Measurements from ENCODE around the gene PTPRG. TPM values are rescaled to one million over a fixed set of nuclear protein-coding genes. Genes with fewer than 3 reads are reported as not detected.

Gene PTPRG
- polyA plus RNA-seq, 1 donor (not counting 4 experiments of a cell fraction or from before 2014, with no cell fraction given), result 12.1 TPM

GRCh38 chr3:62119139-62119538 lies 557.8 kb downstream of the PTPRG start:
- Histone ChIP-seq H3K27me3 (ENCODE audit: control insufficient read depth, extremely low read depth, insufficient read depth, low read length) (no peaks in the 10 kb centered on the region), H4K20me1 (ENCODE audit: control insufficient read depth, extremely low read depth, insufficient read depth, low read length) (no peaks in the 10 kb centered on the region), H3K4me3 (ENCODE audit: control insufficient read depth in 2 of 3, extremely low read depth in 1 of 3, insufficient read depth in 2 of 3, low read depth in 1 of 3, low read length in 3 of 3) (no peak overlapping the region), H3K36me3 (ENCODE audit: control insufficient read depth in 2 of 2, extremely low read depth in 1 of 2, insufficient read depth in 2 of 2, low read length in 2 of 2) (no peaks in the 10 kb centered on the region), H3K4me2 (ENCODE audit: control insufficient read depth, extremely low read depth, insufficient read depth, low read depth, low read length) (no peak overlapping the region), H3K9ac (ENCODE audit: control insufficient read depth, extremely low read depth, insufficient read depth, low read length) (no peak overlapping the region), H3K4me1 (ENCODE audit: control insufficient read depth, extremely low read depth, insufficient read depth, low read length) (no peaks in the 10 kb centered on the region), H3K9me1 (ENCODE audit: control insufficient read depth, extremely low read depth, insufficient read depth, low read length) (no peaks in the 10 kb centered on the region), H3K79me2 (ENCODE audit: control insufficient read depth, insufficient read depth, low read length) (no peaks in the 10 kb centered on the region), H2AFZ (ENCODE audit: control insufficient read depth, low read length) (no peak overlapping the region), H3K27ac (ENCODE audit: control insufficient read depth, insufficient read depth, low read length) (no peak overlapping the region), H3K9me3 (ENCODE audit: control insufficient read depth, low read depth, low read length) (no peaks in the 10 kb centered on the region)
- DNase-seq (ENCODE audit: low read depth, low spot score) (no peak), FAIRE-seq (no peak)
- dilution Hi-C loops (cut with MboI; ENCODE audit: extremely low pct_ligation_motif_present, low sequenced_read_pairs), result no loop called here
- no peak for TF ChIP-seq EZH2 (IDR thresholded peaks at IDR 0.05; ENCODE audit: low read length)
- TF ChIP-seq CTCF (optimal IDR thresholded peaks at IDR 0.05 in 1 of 3, IDR thresholded peaks at IDR 0.05 in 1 of 3, conservative IDR thresholded peaks at IDR 0.05 in 1 of 3; ENCODE audit: extremely low read depth in 1 of 3, insufficient read depth in 2 of 3, low read length in 3 of 3), result no peak

GRCh38 chr3:62122819-62123218 lies 561.4 kb downstream of the PTPRG start:
- DNase-seq (ENCODE audit: low read depth, low spot score), result no peak
- no peaks in the 10 kb centered on the region for H3K36me3 ChIP-seq (ENCODE audit: control insufficient read depth in 2 of 2, extremely low read depth in 1 of 2, insufficient read depth in 2 of 2, low read length in 2 of 2)
- no peak overlapping the region for H3K4me2 ChIP-seq (ENCODE audit: control insufficient read depth, extremely low read depth, insufficient read depth, low read depth, low read length)
- no peaks in the 10 kb centered on the region for H3K9me1 ChIP-seq (ENCODE audit: control insufficient read depth, extremely low read depth, insufficient read depth, low read length)
- H3K9ac ChIP-seq (ENCODE audit: control insufficient read depth, extremely low read depth, insufficient read depth, low read length), result no peak overlapping the region
- H3K79me2 ChIP-seq (ENCODE audit: control insufficient read depth, insufficient read depth, low read length), result no peaks in the 10 kb centered on the region
- no peaks in the 10 kb centered on the region for H3K9me3 ChIP-seq (ENCODE audit: control insufficient read depth, low read depth, low read length)
- no peaks in the 10 kb centered on the region for H3K27me3 ChIP-seq (ENCODE audit: control insufficient read depth, extremely low read depth, insufficient read depth, low read length)
- no peak overlapping the region for H3K4me3 ChIP-seq (ENCODE audit: control insufficient read depth in 2 of 3, extremely low read depth in 1 of 3, insufficient read depth in 2 of 3, low read depth in 1 of 3, low read length in 3 of 3)
- no peak for FAIRE-seq
- no peak overlapping the region for H2AFZ ChIP-seq (ENCODE audit: control insufficient read depth, low read length)
- TF ChIP-seq CTCF (optimal IDR thresholded peaks at IDR 0.05 in 1 of 3, IDR thresholded peaks at IDR 0.05 in 1 of 3, conservative IDR thresholded peaks at IDR 0.05 in 1 of 3; ENCODE audit: extremely low read depth in 1 of 3, insufficient read depth in 2 of 3, low read length in 3 of 3) (no peak), EZH2 (IDR thresholded peaks at IDR 0.05; ENCODE audit: low read length) (no peak)
- no peaks in the 10 kb centered on the region for H3K4me1 ChIP-seq (ENCODE audit: control insufficient read depth, extremely low read depth, insufficient read depth, low read length)
- dilution Hi-C loops (cut with MboI; ENCODE audit: extremely low pct_ligation_motif_present, low sequenced_read_pairs), result no loop called here
- no peak overlapping the region for H3K27ac ChIP-seq (ENCODE audit: control insufficient read depth, insufficient read depth, low read length)
- no peaks in the 10 kb centered on the region for H4K20me1 ChIP-seq (ENCODE audit: control insufficient read depth, extremely low read depth, insufficient read depth, low read length)

All from keratinocyte (primary cell).